ENCODE data around the gene PSTPIP1. TPM values are rescaled to one million over a fixed set of nuclear protein-coding genes. Genes with fewer than 3 reads are reported as not detected.

PSTPIP1 gene
- 0.17 and 0.73 TPM in 2 replicates for total RNA-seq

DNA sequence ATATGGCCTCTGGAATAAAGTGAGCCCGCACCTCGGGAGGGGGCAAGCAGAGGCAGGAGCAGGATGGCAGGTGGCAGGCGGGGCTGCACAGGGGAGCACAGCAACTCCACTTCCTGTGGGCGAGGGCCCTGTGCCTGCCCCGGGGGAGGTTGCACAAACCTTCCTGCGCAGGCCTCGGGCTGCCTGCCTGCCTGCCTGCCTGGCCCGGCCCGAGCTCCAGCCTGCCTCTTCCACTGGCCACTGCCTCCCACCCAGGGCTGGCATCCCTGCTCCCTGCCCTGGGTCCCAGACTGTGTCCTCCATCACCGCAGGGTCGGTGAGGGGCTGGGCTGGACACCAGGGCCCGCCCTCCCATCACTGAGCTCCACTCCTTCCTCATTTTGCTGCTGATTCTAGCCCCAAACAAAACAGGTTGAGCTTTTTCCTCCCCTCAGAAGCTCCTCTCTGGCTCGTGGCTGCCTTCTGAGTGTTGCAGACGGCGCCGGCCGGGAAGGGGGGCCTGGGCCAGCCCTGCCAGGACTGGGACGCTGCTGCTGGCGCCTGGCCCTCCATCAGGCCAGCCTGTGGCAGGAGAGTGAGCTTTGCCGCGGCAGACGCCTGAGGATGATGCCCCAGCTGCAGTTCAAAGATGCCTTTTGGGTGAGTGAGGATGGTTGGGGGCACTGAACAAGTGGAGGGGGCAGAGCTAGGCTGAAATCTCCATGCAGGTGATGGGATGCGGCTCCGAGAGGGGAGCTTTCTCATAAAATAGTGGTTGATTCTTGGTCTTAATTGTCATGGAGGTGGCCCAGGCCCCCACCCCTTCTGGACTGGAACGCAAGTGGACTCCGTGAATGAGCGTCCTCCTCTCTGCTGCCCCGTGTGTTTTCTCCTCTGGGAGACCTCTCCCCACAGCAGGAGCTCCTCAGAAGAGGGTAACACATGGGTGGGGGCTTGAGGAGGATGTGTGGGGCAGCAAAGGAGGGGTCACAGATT lies at the start of gene PSTPIP1:
Gene PSTPIP1, plus strand, starts transcription at position 156 of the 975 bp plus-strand sequence. Its CDS starts 448 bp downstream, at position 604.

DNA sequence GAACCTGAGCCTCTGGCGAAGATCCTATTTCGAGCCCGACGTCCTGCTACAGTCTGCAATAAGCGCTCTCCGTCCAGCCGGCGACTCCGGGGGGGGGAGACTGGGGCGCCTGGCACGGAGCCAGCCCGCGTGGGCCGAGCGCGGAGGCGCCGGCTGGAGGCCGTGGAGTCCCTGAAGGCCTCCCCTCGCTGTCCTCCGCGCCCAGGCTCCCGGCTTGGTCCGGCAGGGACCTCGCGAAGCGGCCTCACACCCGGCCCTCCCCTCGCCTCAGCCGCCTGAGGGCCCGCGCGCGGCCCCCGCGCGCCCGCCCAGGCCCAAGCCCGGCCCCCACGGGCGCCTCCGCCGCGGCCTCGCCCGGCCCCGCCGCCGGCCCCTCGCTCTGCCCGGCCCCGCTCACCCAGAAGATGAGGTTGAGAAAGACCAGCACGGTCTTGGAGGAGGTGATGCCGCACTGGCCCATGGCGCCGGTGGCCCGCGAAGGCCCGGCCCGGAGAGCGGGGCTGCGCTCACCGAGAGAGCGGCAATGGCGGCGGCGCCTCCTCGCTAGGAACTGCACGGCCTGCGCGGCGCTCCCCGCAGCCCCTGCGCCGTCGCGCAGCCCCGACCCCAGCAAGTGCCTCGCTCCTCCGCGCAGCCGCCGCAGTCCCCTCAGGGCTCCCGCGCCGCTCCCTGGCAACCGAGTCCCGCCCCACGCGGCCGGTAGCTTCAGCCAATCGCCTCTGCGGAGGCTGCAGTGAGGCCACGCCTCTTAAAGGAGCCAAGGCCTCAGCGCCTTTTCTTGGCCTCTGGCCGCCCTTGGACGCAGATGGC lies 75.8 kb downstream of the PSTPIP1 start, which contains the start of gene TSPAN3:
Gene TSPAN3, minus strand, starts transcription at position 615 of the 810 bp plus-strand sequence. Its CDS starts 155 bp downstream, at position 460.

Other genes with a start within 250 kb of the PSTPIP1 start
- gene SCAPER, start 89.8 kb upstream of the PSTPIP1 start, total RNA-seq, result 6.5 and 8.9 TPM in 2 replicates
- gene RCN2, start 63.4 kb upstream of the PSTPIP1 start, total RNA-seq, result 39.7 and 83.2 TPM in 2 replicates
- gene TSPAN3, start 76.0 kb downstream of the PSTPIP1 start, total RNA-seq, result 249 and 267 TPM in 2 replicates